SK-N-SH (cell line): ENCODE results near the gene RIPK4. TPM values are rescaled to one million over a fixed set of nuclear protein-coding genes. Genes with fewer than 3 reads are reported as not detected.
A peak's percentile ranks its signal among the peaks of the same experiment; 100 is the strongest.

Source experiments
- CTCF ChIA-PET: fragments of 300-600, 350-600 bp; formaldehyde crosslinking; extraction: SDS; loops from one replicate; lab custom pipeline; 2021; lab: Yijun Ruan, JAX
- POLR2A ChIA-PET: fragments of 350-600 bp; sonication (Branson Sonifier 250); formaldehyde crosslinking; extraction: SDS; loops from one replicate; lab custom pipeline; 2020; ENCODE audit warnings: antibody characterized with exemption, inconsistent platforms; lab: Yijun Ruan, JAX
- DNase-seq: peaks from one replicate; pipeline ENCODE4 v3.0.0; 2012
- H2AFZ ChIP-seq: fragments of 200-600 bp; sonication (generic); 2 replicates; pipeline ENCODE4 v1.8.1; 2016; ENCODE audit warnings: antibody characterized with exemption, mild to moderate bottlenecking, low read depth
- H3F3A ChIP-seq: fragments of 200-600 bp; sonication (generic); replicated peaks from 2 replicates; pipeline ENCODE3; 2016; ENCODE audit warnings: antibody characterized with exemption, mild to moderate bottlenecking; ENCODE audit not compliant: insufficient read depth
- H3K27ac ChIP-seq, 2 experiments: fragments of 200-500 bp in 1 of 2; fragments of 200-600 bp in 1 of 2; sonication (Bioruptor generic) in 1 of 2; sonication (generic), shearing (Covaris generic) in 1 of 2; 2 replicates each; pipeline versions ENCODE4 v1.5.1 to v1.6.1; 2014 to 2016; ENCODE audit warnings: low read depth in 2 of 2, inconsistent platforms in 1 of 2, low read length in 1 of 2, mild to moderate bottlenecking in 1 of 2, mixed read lengths in 1 of 2
- H3K27me3 ChIP-seq: fragments of 200-600 bp; sonication (generic), shearing (Covaris generic); 2 replicates; pipeline ENCODE4 v1.6.1; 2016; ENCODE audit warnings: mixed run types; ENCODE audit not compliant: insufficient read depth
- H3K36me3 ChIP-seq, 2 experiments: fragments of 200-500 bp in 1 of 2; fragments of 200-600 bp in 1 of 2; sonication (Bioruptor generic) in 1 of 2; sonication (generic) in 1 of 2; replicated peaks in 1 of 2; 2 replicates each; pipeline versions ENCODE3 to v1.5.1; 2014 to 2016; ENCODE audit warnings: low read length in 1 of 2, mild to moderate bottlenecking in 1 of 2; ENCODE audit not compliant: insufficient read depth in 2 of 2, control insufficient read depth in 1 of 2
- H3K4me1 ChIP-seq, 2 experiments: fragments of 200-500 bp in 1 of 2; fragments of 200-600 bp in 1 of 2; sonication (Bioruptor generic) in 1 of 2; sonication (generic), shearing (Covaris generic) in 1 of 2; 2 replicates each; pipeline versions ENCODE4 v1.5.1 to v1.6.1; 2014 to 2016; ENCODE audit warnings: low read depth in 1 of 2, low read length in 1 of 2, mixed run types in 1 of 2; ENCODE audit not compliant: insufficient read depth in 2 of 2, control insufficient read depth in 1 of 2
- H3K4me2 ChIP-seq: fragments of 200-600 bp; sonication (generic), shearing (Covaris generic); 2 replicates; pipeline ENCODE4 v1.6.1; 2017; ENCODE audit warnings: mixed run types
- H3K4me3 ChIP-seq, 2 experiments: fragments of 200-500 bp in 1 of 2; fragments of 200-600 bp in 1 of 2; sonication (Bioruptor generic) in 1 of 2; sonication (generic), shearing (Covaris generic) in 1 of 2; 2 replicates each; pipeline versions ENCODE4 v1.5.1 to v1.8.1; 2014 to 2016; ENCODE audit warnings: low read depth in 2 of 2, inconsistent platforms in 1 of 2, low read length in 1 of 2, mild to moderate bottlenecking in 1 of 2, mixed read lengths in 1 of 2, moderate library complexity in 1 of 2
- H3K79me2 ChIP-seq: fragments of 200-600 bp; sonication (generic); 2 replicates; pipeline ENCODE4 v1.8.1; 2017; ENCODE audit warnings: mild to moderate bottlenecking; ENCODE audit not compliant: insufficient read depth
- H3K9ac ChIP-seq: fragments of 200-600 bp; sonication (generic); 2 replicates; pipeline ENCODE4 v1.6.1; 2017; ENCODE audit warnings: mixed run types
- H3K9me2 ChIP-seq: fragments of 200-600 bp; sonication (generic); 2 replicates; pipeline ENCODE4 v1.6.1; 2017; ENCODE audit warnings: mixed run types
- H3K9me3 ChIP-seq: fragments of 200-600 bp; sonication (generic); 2 replicates; pipeline ENCODE4 v1.6.1; 2017; ENCODE audit warnings: mixed run types, mild to moderate bottlenecking, moderate library complexity
- H4K20me1 ChIP-seq: fragments of 200-600 bp; sonication (generic); 2 replicates; pipeline ENCODE4 v1.6.1; 2017; ENCODE audit warnings: mild to moderate bottlenecking, mixed run types; ENCODE audit not compliant: insufficient read depth
- CTCF ChIP-seq: fragments of 200-600 bp; sonication (generic); IDR thresholded peaks from 2 replicates; pipeline ENCODE4 v1.6.1; 2017; ENCODE audit warnings: antibody characterized with exemption, mild to moderate bottlenecking, moderate library complexity
- ELF1 ChIP-seq: IDR thresholded peaks from 2 replicates; pipeline ENCODE4 v1.4.0; 2012
- EP300 ChIP-seq, 2 experiments: IDR thresholded peaks; 2 replicates each; pipeline versions ENCODE4 v1.4.0 to v1.6.1; 2012; ENCODE audit warnings: borderline replicate concordance in 1 of 2, low read depth in 1 of 2, low read length in 1 of 2
- EZH2phosphoT487 ChIP-seq: fragments of 200-600 bp; sonication (generic); IDR thresholded peaks from 2 replicates; pipeline ENCODE4 v1.6.1; 2017; ENCODE audit warnings: low read depth, mixed run types, mild to moderate bottlenecking, antibody characterized with exemption, moderate library complexity, borderline replicate concordance
- FOXJ3 ChIP-seq: sonication (generic); formaldehyde crosslinking; IDR thresholded peaks from 2 replicates; pipeline ENCODE4 v1.5.1; 2020; ENCODE audit warnings: mild to moderate bottlenecking, missing genetic modification reagents
- GABPA ChIP-seq: IDR thresholded peaks from 2 replicates; pipeline ENCODE4 v1.4.0; 2012; ENCODE audit warnings: low read depth, mild to moderate bottlenecking
- IRF3 ChIP-seq: fragments of 150-350 bp; IDR thresholded peaks from 2 replicates; pipeline ENCODE4 v1.6.1; 2016; ENCODE audit warnings: mild to moderate bottlenecking, low read depth, low read length
- JUND ChIP-seq: IDR thresholded peaks from 2 replicates; pipeline ENCODE4 v1.4.0; 2012
- MAX ChIP-seq: IDR thresholded peaks from 2 replicates; pipeline ENCODE4 v1.4.0; 2012; ENCODE audit warnings: low read depth
- MXI1 ChIP-seq: IDR thresholded peaks from 2 replicates; pipeline ENCODE4 v1.6.1; 2012; ENCODE audit warnings: mild to moderate bottlenecking, low read depth, low read length, improper control_type of control experiment
- NFIC ChIP-seq: IDR thresholded peaks from 2 replicates; pipeline ENCODE4 v1.4.0; 2012; ENCODE audit warnings: borderline replicate concordance
- POLR2AphosphoS5 ChIP-seq: IDR thresholded peaks from 2 replicates; pipeline ENCODE4 v1.6.1; 2012; ENCODE audit warnings: low read depth, low read length
- RAD21 ChIP-seq: IDR thresholded peaks from 2 replicates; pipeline ENCODE4 v1.6.1; 2012; ENCODE audit warnings: mild to moderate bottlenecking, low read length
- RCOR1 ChIP-seq: fragments of 150-350 bp; IDR thresholded peaks from 2 replicates; pipeline ENCODE4 v1.6.1; 2017; ENCODE audit warnings: antibody characterized with exemption, low read length
- REST ChIP-seq: IDR thresholded peaks from 2 replicates; pipeline ENCODE4 v1.6.1; 2012; ENCODE audit warnings: mild to moderate bottlenecking, low read depth, low read length, moderate library complexity
- RXRA ChIP-seq: IDR thresholded peaks from 2 replicates; pipeline ENCODE4 v1.4.0; 2012; ENCODE audit warnings: low read depth, mild to moderate bottlenecking, borderline replicate concordance
- SIN3A ChIP-seq: IDR thresholded peaks from 2 replicates; pipeline ENCODE4 v1.6.1; 2012; ENCODE audit warnings: low read depth, mild to moderate bottlenecking, low read length, moderate library complexity, borderline replicate concordance
- SMC3 ChIP-seq: IDR thresholded peaks from 2 replicates; pipeline ENCODE4 v1.6.1; 2012; ENCODE audit warnings: low read depth, low read length, improper control_type of control experiment
- TAF1 ChIP-seq: IDR thresholded peaks from 2 replicates; pipeline ENCODE4 v1.6.1; 2012; ENCODE audit warnings: low read depth, mild to moderate bottlenecking, low read length, moderate library complexity, borderline replicate concordance
- TEAD4 ChIP-seq: IDR thresholded peaks from 2 replicates; pipeline ENCODE4 v1.4.0; 2012; ENCODE audit warnings: mild to moderate bottlenecking, borderline replicate concordance; ENCODE audit not compliant: insufficient read depth
- USF2 ChIP-seq: fragments of 150-350 bp; IDR thresholded peaks from 2 replicates; pipeline ENCODE4 v1.6.1; 2017; ENCODE audit warnings: antibody characterized with exemption, low read length, low read depth, borderline replicate concordance
- YY1 ChIP-seq: IDR thresholded peaks from 2 replicates; pipeline ENCODE4 v1.4.0; 2012; ENCODE audit warnings: low read depth, mild to moderate bottlenecking
- WGBS: methylation state at CpG from one replicate; pipeline ENCODE4 v1.1.6; 2017; ENCODE audit warnings: low lambda C conversion rate; 5-methylcytosine and 5-hydroxymethylcytosine counted together
- polyA plus RNA-seq, 3 experiments: library from polyadenylated mRNA; depleted of rRNA; stranded (reverse); fragments of >200 nt; gene quantifications; 2 replicates each; pipeline ENCODE4 v1.2.3, GENCODE V29; 2012
- TF ChIP-seq, protein P1 (sequence below): IDR thresholded peaks from 2 replicates; pipeline ENCODE4 v1.4.0; 2012; ENCODE audit warnings: low read depth, borderline replicate concordance

Gene RIPK4
- polyA plus RNA-seq, 1 of the 3 experiments (the other 2 are of a cell fraction), result 11.0 TPM

DNA sequence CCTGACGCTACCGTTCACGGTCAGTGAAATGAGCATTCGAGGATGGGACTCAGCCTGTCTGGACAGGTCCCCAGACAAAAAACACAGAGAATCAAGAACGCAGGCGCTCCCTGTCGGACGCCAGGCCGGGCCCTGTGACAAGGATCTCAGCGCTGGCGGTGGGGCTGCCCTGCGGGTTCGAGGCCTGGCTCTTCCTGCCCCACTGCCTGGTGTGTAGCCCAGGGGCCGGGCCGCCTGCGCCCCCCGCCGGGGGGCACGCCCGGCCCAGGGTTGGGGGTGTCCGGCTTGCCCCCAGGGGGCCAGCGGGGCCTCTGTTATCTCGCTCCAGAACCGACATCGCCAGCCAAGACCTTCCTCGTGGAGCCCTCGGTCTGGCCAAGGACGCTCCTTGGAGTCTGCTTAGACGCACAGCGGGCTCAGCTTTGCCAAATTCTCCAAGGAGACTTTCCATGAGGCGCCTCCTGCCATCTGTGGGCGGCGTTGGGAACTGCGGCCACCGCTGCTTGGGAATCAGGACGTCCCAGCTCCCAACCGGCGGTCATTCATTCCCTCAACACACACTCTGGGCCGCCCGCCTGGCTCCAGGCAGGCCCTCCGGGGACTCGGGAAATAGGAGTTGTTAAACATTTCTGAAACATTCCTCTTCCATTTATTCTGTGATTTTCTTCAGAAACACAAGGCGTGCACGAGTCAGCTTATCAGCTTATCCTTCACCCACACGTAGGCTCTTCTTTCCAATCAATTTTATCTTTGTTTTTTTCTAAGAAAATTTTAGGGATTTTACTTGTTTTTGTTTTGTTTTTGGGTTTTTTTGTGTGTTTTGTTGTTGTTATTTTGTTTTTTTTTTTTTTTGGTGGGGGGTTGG, 11.3 kb upstream of the RIPK4 start:
- no peaks in the 10 kb centered on the region for H3K27me3 ChIP-seq
- H3F3A ChIP-seq, result peaks cover 3% of the 10 kb centered on the region
- POLR2A ChIA-PET, result no interaction called here
- TF ChIP-seq, protein P1, sequence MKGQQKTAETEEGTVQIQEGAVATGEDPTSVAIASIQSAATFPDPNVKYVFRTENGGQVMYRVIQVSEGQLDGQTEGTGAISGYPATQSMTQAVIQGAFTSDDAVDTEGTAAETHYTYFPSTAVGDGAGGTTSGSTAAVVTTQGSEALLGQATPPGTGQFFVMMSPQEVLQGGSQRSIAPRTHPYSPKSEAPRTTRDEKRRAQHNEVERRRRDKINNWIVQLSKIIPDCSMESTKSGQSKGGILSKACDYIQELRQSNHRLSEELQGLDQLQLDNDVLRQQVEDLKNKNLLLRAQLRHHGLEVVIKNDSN, result no peak
- TF ChIP-seq JUND (no peak), EZH2phosphoT487 (no peak), RXRA (no peak), FOXJ3 (CRISPR knock-in tag) (no peak), GABPA (no peak), TEAD4 (no peak), NFIC (peak; percentile 49; the same call in 1 of the 2 replicates), USF2 (no peak), CTCF (peak; percentile 88), MXI1 (no peak), MAX (peak; percentile 74), RCOR1 (no peak), POLR2AphosphoS5 (no peak), RAD21 (peak; percentile 77), REST (no peak), TAF1 (no peak), EP300 (IDR thresholded peaks at IDR 0.05; ENCODE audit: borderline replicate concordance in 1 of 2, low read depth in 1 of 2, low read length in 1 of 2) (no peak), YY1 (no peak), SIN3A (no peak), ELF1 (no peak), IRF3 (no peak), SMC3 (peak; percentile 93)

More for the DNA sequence above, 11.3 kb upstream of the RIPK4 start:
- Histone ChIP-seq H3K4me1 (0 out of 4 replicates have a peak, but pooled peaks cover 0 to 3% of the 10 kb centered on the region in 2 experiments), H3K9me3 (no peaks in the 10 kb centered on the region), H3K9me2 (no peaks in the 10 kb centered on the region), H2AFZ (peak overlapping the region; percentile 72), H3K9ac (peak overlapping the region; percentile 34; the same call in 1 of the 2 replicates), H3K4me3 (peak overlapping the region in 1 of 2 experiments; percentile 43; a peak in 1 of 4 replicates), H3K36me3 (no peaks in the 10 kb centered on the region), H3K27ac (peak overlapping the region in 1 of 2 experiments; percentile 6; a peak in 1 of 4 replicates), H3K79me2 (no peaks in the 10 kb centered on the region), H4K20me1 (no peaks in the 10 kb centered on the region), H3K4me2 (peak overlapping the region; percentile 59; the same call in 1 of the 2 replicates)
- 35% methylated on average over 31 of the region's 45 CpGs for WGBS
- DNase-seq, result peak; percentile 81
- CTCF ChIA-PET, result interaction anchor here (0.6 to 4.4 kb wide), 32 partner anchors 9 to 494 kb away, joined by 3 to 75 read pairs (median 4); no protein-coding TSS in a partner anchor
